Activated naive CD8-positive, alpha-beta T cell treated with anti-CD3 and anti-CD28 coated beads for 36 hours (primary cell): ENCODE results near the gene ANXA2. TPM values are rescaled to one million over a fixed set of nuclear protein-coding genes. Genes with fewer than 3 reads are reported as not detected.

Experiments
- DNase-seq: peaks from one replicate; pipeline ENCODE4 v3.0.0; 2021
- H3K27ac Mint-ChIP-seq: one replicate; pipeline ENCODE4 v1.8.0; 2022; ENCODE audit warnings: mild to moderate bottlenecking, moderate library complexity, mixed read lengths
- H3K27me3 Mint-ChIP-seq: one replicate; pipeline ENCODE4 v1.8.0; 2022; ENCODE audit warnings: mild to moderate bottlenecking, mixed read lengths
- H3K36me3 Mint-ChIP-seq: one replicate; pipeline ENCODE4 v1.8.0; 2021; ENCODE audit warnings: mild to moderate bottlenecking, mixed read lengths
- H3K4me1 Mint-ChIP-seq: one replicate; pipeline ENCODE4 v1.8.0; 2021; ENCODE audit warnings: mixed read lengths
- H3K4me3 Mint-ChIP-seq: one replicate; pipeline ENCODE4 v1.8.0; 2022; ENCODE audit warnings: mild to moderate bottlenecking, moderate library complexity, mixed read lengths
- H3K9me3 Mint-ChIP-seq: one replicate; pipeline ENCODE4 v1.8.0; 2022; ENCODE audit warnings: mixed read lengths
- total RNA-seq, 2 experiments: library from RNA; stranded (reverse); gene quantifications; one replicate each; pipeline ENCODE4 v1.2.3, GENCODE V29; 2021

The ANXA2 gene
- total RNA-seq, 2 experiments from 2014 or later = 44.0 to 44.8 TPM

DNA sequence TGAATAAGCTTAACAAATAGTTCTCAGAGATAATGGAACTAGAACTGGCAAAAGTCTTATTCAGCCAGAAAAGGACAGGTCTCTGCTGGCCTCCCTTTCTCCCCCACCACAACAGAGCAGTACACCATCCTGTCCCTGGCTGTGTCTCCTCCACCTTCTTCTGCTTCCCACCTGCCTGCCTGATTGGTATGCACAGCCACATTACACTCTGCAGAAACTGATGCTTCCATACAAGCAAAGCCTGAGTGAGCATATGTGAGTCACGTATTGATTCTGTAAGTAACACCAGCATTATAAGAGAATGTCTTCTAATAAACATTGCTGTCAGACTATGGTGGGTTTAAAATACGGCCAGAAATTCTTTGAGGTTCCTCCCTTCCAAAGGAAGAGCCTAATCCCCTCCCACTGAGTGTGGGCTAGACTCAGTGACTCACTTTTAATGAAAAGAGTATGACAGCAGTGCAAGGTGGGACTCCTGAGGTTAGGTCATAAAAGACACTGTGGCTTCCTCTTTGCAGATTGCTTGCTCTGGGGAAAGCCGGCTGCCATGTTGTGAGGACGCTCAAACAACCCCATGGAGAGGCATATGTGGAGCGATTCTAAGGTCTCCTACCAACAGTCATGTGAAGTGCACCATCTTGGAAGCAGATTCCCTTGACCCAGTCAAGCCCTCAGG, 44.4 kb downstream of the ANXA2 start:
- Mint-ChIP-seq H3K9me3 (peaks cover 1% of the 10 kb centered on the region), H3K36me3 (peaks cover 18% of the 10 kb centered on the region), H3K27me3 (no peaks in the 10 kb centered on the region), H3K4me3 (no peak overlapping the region), H3K27ac (no peak overlapping the region), H3K4me1 (no peaks in the 10 kb centered on the region)
- DNase-seq = no peak

DNA sequence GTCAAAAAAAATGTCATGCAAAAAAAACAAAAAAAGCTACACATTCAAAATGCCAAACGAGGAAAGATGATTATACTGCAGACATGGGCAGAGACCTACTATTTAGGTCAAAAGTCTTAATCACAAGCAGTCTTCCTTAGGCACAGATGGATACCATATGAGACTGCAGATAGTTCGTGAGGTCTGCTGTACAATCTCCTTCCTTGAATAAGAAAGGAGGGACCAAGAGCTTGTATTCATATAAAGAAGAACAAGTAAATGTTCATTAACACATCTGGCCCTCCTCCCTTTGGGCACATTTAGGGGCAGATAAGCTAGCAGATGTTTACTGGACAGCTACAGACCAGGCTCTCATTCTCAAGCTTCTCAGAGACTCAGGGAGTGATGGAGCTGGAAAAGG, 45.3 kb downstream of the ANXA2 start:
- DNase-seq = no peak
- H3K4me1 Mint-ChIP-seq = no peaks in the 10 kb centered on the region
- peaks cover 22% of the 10 kb centered on the region for H3K36me3 Mint-ChIP-seq
- no peak overlapping the region for H3K27ac Mint-ChIP-seq
- peaks cover 1% of the 10 kb centered on the region for H3K9me3 Mint-ChIP-seq
- H3K4me3 Mint-ChIP-seq = no peak overlapping the region
- H3K27me3 Mint-ChIP-seq = no peaks in the 10 kb centered on the region

DNA sequence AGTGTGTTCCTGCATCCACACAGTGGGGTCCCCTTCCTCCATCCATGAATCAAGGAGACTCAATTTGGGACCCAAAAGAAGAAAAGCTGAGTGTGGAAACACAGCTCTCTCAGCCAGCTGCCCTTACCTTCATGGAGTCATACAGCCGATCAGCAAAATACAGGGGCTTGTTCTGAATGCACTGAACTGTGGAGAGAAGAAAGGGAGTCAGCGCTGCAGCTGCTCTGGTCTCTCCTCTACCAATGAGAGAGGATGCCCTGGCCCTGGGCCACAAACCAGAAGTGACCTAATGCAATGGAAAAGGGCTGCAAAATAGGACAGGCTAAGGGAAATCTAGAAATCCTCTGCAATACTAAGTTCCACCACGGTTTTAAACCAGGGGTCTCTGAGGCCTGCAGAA, 46.7 kb downstream of the ANXA2 start:
- Mint-ChIP-seq H3K4me1 (no peaks in the 10 kb centered on the region), H3K4me3 (no peak overlapping the region), H3K9me3 (peaks cover 1% of the 10 kb centered on the region), H3K27ac (no peak overlapping the region), H3K27me3 (no peaks in the 10 kb centered on the region), H3K36me3 (peaks cover 22% of the 10 kb centered on the region)
- DNase-seq = no peak

DNA sequence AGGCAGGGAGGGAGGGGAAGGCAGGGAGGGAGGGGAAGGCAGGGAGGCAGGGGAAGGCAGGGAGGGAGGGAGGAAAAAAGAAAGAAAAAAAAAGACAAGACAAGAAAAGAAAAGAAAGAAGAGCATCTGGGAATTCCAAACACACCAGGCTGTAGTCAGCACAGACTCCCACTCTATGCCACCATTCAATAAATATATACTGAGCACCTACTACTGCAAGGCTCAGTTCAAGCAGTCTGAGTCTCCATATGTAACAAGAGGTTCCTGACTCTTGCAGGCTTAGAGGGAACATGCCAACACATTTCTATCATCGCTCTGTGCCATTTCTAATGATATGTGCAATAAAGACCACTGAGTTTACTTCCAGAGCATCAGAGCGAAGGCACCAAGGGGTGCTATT, 47.7 kb downstream of the ANXA2 start:
- Mint-ChIP-seq H3K36me3 (peaks cover 21% of the 10 kb centered on the region), H3K27me3 (no peaks in the 10 kb centered on the region), H3K27ac (no peak overlapping the region), H3K4me1 (no peaks in the 10 kb centered on the region), H3K4me3 (no peak overlapping the region), H3K9me3 (peaks cover 1% of the 10 kb centered on the region)
- no peak for DNase-seq

DNA sequence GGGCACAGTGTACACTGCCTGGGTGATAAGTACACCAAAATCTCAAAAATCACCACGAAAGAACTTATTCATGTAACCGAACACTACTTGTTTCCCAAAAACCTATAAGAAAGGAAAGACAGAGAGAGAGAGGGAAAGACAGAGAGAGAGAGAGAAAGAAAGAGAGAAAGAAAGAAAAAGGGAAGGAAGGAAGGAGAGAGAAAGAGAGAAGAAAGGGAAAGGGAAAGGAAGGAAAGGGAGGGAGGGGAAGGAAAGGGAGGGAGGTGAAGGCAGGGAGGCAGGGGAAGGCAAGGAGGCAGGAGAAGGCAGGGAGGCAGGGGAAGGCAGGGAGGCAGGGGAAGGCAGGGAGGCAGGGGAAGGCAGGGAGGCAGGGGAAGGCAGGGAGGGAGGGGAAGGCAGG, 48.2 kb downstream of the ANXA2 start:
- peaks cover 19% of the 10 kb centered on the region for H3K36me3 Mint-ChIP-seq
- no peak overlapping the region for H3K27ac Mint-ChIP-seq
- no peaks in the 10 kb centered on the region for H3K4me1 Mint-ChIP-seq
- no peak overlapping the region for H3K4me3 Mint-ChIP-seq
- DNase-seq = no peak
- H3K27me3 Mint-ChIP-seq = no peaks in the 10 kb centered on the region
- peaks cover 1% of the 10 kb centered on the region for H3K9me3 Mint-ChIP-seq

DNA sequence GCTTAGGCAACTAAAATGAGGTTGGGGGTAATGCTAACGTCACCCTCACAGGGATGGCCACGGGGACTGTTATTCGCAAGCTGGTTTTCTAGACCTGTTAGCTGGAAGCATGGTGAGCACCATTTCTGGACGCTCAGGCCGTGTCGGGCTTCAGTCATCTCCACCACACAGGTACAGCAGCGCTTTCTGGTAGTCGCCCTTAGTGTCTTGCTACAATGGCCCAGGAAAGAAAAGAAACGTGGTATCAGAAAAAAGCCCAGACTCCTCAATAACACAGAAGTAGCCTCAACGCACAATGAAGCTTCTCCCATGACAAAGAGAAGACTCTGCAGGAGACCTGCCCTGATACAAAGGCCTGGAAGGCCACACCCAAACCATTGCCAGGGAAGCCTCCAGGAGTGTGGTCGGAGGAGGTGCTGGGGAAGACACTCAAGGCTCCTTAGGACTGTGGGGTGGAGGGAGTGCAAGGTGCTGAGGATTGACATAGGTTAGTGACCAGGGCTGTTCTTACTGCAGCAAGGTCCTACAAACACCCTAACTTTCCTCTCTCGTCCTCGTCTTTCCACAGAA, 50.2 kb downstream of the ANXA2 start:
- no peak for DNase-seq
- Mint-ChIP-seq H3K27me3 (peaks cover 2% of the 10 kb centered on the region), H3K36me3 (peaks cover 10% of the 10 kb centered on the region), H3K27ac (no peak overlapping the region), H3K4me3 (no peak overlapping the region), H3K9me3 (no peaks in the 10 kb centered on the region), H3K4me1 (no peaks in the 10 kb centered on the region)

DNA sequence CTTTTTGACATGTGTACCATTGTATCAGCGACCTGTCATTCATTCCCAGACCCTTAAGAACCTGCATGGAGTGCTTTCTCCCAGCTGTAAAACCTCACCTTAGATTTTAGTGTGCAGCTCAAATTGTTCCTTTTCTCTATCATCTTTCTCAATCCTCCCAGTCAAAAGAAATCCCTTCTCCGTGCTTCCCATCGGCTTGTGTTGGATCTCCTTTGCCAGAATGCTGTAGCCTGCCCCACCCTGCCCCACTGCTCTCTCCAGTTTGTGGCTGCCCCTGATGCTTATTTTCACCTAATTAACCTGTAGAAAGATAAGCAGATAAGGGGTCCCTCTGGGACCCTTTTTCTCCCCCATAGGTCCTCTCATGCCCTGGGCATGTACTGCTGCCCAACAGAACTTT, 51.1 kb downstream of the ANXA2 start:
- no peaks in the 10 kb centered on the region for H3K4me1 Mint-ChIP-seq
- no peak overlapping the region for H3K27ac Mint-ChIP-seq
- H3K27me3 Mint-ChIP-seq = peaks cover 4% of the 10 kb centered on the region
- H3K9me3 Mint-ChIP-seq = no peaks in the 10 kb centered on the region
- DNase-seq = no peak
- peaks cover 6% of the 10 kb centered on the region for H3K36me3 Mint-ChIP-seq
- H3K4me3 Mint-ChIP-seq = no peak overlapping the region

DNA sequence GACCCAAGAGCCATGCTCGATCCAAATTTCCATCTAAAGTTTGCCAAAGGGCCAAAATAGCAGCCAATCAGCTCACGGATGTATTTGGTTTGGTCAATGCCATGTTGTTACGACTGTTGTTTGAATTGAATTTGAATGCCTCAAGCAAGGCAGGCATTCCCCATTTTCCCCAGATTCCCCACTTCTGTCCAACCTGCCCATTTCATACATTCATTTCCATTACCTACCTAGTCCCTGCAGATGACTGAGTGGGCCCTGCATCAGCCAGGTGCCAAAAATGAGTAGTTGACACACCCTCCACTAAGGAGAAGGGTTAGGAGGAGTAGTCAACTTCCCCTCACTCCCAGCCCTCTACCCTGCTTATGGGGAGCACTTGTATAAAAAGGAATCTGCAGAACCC, 51.7 kb downstream of the ANXA2 start:
- Mint-ChIP-seq H3K27me3 (peaks cover 4% of the 10 kb centered on the region), H3K9me3 (no peaks in the 10 kb centered on the region), H3K4me1 (no peaks in the 10 kb centered on the region), H3K36me3 (peaks cover 6% of the 10 kb centered on the region), H3K4me3 (no peak overlapping the region), H3K27ac (no peak overlapping the region)
- DNase-seq = no peak

DNA sequence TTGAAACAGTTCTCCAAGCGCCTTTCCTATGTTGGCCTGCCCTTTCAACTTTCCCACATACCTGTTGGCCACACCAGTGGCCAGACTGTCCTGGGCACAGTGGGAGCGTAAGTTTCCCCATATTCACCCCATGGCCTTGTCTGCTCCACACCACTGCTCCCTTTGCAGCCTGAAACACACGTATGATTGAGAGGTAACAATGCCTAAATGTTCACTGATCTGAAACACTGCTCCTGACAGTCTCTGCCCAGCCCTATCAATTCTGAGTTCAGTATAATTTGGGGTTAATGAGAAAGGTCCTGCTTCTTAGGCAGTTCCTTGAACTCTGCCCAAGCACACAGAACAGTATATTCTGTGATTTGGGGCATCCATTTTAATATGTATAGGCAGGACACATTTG, 52.2 kb downstream of the ANXA2 start:
- H3K4me1 Mint-ChIP-seq = no peaks in the 10 kb centered on the region
- no peaks in the 10 kb centered on the region for H3K9me3 Mint-ChIP-seq
- peaks cover 4% of the 10 kb centered on the region for H3K27me3 Mint-ChIP-seq
- H3K36me3 Mint-ChIP-seq = peaks cover 6% of the 10 kb centered on the region
- no peak overlapping the region for H3K4me3 Mint-ChIP-seq
- H3K27ac Mint-ChIP-seq = no peak overlapping the region
- DNase-seq = no peak

DNA sequence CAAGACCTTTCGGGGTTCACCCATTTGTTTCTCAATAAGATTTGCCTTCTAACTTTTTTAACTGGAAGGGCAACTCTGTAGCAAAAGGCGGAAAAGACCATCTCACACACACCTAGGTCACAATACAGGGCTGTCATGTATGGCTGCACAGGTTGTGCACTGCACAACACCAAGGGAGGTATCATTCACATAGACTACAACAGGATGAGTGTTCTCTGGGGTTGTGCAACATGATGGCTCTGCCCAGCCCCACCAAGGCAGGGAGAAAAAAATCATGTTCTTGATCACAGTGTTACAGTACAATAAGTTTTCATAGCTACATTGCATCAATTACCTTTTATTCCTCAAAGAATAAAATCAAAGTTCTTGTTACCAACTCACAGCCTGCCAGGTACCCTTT, 52.8 kb downstream of the ANXA2 start:
- H3K4me1 Mint-ChIP-seq = no peaks in the 10 kb centered on the region
- no peak for DNase-seq
- H3K27me3 Mint-ChIP-seq = peaks cover 4% of the 10 kb centered on the region
- H3K36me3 Mint-ChIP-seq = peaks cover 4% of the 10 kb centered on the region
- no peak overlapping the region for H3K4me3 Mint-ChIP-seq
- H3K27ac Mint-ChIP-seq = no peak overlapping the region
- H3K9me3 Mint-ChIP-seq = no peaks in the 10 kb centered on the region

DNA sequence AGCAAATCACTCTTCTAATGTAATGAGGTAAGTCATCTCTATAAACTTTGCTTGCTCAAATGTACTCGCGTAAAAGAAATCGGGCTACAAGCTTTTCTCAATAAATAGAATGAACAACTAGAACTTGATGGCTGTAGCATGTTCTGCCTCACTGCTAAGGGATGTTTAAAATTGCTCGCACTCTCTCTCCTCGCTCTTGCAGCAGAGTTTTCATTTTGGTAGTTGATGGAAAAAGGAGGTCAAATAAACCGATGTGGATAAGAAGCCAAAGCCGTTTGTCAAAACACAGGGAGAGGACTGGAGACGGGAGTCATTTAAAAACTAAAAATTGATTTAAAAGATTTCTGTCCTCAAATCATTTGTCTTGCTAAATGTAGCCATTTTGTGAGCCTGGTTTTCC, 53.3 kb downstream of the ANXA2 start:
- Mint-ChIP-seq H3K27ac (no peak overlapping the region), H3K36me3 (peaks cover 4% of the 10 kb centered on the region), H3K27me3 (peaks cover 4% of the 10 kb centered on the region), H3K4me1 (no peaks in the 10 kb centered on the region), H3K4me3 (no peak overlapping the region), H3K9me3 (no peaks in the 10 kb centered on the region)
- no peak for DNase-seq

DNA sequence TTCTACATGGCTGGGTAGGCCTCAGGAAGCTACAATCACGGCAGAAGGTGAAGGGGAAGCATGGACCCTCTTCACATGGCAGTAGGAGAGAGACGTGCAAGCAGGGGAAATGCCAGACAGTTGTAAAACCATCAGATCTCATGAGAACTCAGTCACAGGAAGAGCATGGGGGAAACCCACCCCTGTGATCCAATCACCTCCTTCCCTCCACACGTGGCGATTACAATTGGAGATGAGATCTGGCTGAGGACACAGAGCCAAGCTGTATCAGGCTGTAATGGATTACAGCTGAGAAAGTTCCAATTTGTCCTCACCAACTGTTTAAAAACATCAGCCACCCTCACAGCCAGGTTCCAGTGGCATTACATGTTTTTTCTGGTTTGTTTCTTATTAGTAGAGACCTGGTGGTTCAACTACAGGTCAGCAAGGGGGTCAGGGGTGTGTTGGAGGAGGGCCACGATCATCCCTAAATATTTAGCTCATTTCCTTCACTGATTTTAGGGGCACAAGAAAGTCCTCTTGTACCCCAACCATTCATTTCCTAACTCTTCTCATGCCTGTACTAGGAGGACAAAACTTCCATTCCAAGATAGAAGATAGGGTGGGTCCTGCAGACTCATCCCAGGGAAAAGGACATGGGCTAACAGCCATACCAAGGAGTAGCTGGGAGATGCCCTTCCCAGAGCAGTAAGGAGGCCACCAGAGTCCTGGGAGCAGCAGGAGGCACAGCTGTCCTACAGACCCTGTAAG, 54.4 kb downstream of the ANXA2 start:
- H3K4me3 Mint-ChIP-seq = no peak overlapping the region

DNA sequence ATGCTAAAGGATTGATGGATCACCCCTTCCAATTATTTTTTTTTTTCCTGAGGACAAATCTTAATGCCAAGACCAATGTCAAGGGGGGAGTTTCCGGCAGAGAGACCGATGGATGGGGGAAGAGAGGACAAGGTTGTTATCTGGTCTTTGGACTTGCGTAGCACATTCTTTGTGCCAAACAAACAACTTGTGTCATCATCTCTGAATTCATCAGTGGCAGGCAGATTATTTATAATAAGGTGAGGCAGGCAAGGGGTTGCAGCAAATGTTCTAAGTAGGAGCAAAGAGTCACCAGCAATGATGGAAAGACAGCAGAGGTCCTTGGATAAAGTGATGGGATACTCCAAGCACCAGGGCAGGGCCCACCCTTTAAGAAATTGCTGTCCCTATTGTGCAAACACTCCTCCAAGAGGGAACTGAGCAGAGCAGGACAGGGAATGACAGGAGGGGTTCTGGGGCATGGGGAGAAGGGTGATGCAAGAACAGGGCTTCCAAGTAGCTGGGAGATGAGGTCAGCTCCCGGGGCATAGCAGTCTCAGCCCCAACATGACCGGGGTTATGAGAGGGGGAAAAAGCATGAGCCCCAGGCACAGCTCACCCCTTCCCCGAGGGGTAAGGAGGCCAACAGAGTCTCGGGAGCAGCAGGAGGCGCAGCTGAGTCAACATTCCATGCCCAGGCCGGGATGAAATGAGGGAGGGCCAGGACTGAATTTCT, 57.4 kb downstream of the ANXA2 start:
- Mint-ChIP-seq H3K27ac (no peak overlapping the region), H3K4me3 (no peak overlapping the region), H3K27me3 (peaks cover 4% of the 10 kb centered on the region), H3K36me3 (no peaks in the 10 kb centered on the region), H3K9me3 (no peaks in the 10 kb centered on the region), H3K4me1 (no peaks in the 10 kb centered on the region)
- DNase-seq = no peak

More for the DNA sequence above, 54.4 kb downstream of the ANXA2 start:
- no peak for DNase-seq
- Mint-ChIP-seq H3K9me3 (no peaks in the 10 kb centered on the region), H3K36me3 (peaks cover 4% of the 10 kb centered on the region), H3K27ac (no peak overlapping the region), H3K4me1 (no peaks in the 10 kb centered on the region), H3K27me3 (peaks cover 4% of the 10 kb centered on the region)

DNA sequence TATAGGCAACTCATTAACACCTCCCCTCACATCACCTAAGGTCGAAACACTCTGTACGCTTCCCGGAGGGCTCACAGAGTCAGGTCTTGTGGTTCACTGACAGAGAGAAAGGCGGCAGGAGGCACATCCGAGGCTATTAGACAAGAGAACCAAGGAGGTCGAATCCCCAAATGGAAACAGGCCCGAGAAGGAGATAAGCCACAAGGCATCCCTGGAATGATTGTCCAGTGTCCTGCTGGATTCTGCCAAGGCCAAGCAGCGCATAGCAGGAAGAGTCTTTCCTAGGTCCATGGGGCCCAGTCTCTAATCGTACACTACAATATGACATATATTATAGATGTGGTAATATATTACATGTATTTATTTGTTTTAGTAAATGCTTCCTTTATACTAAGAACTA, 58.5 kb downstream of the ANXA2 start:
- Mint-ChIP-seq H3K9me3 (no peaks in the 10 kb centered on the region), H3K27ac (no peak overlapping the region), H3K4me1 (no peaks in the 10 kb centered on the region), H3K4me3 (no peak overlapping the region), H3K36me3 (no peaks in the 10 kb centered on the region), H3K27me3 (peaks cover 4% of the 10 kb centered on the region)
- DNase-seq = no peak

DNA sequence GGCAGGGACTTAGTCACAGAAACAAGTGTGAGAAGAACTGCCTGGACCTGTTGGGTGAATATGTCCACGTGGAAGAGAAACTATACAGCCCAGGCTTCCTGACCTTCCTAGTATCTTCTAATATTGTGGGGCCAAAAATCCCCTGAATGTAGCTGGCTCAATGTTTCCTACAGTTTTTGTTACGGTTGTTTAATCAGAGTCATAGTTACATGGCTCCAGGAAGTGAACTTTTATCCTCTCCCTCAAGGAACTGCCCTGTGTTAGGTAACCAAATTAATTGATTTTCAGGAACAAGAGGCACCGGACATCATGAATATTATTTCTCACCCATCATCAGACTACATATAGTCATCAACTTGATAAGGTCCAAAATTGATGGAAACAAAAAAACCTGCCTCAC, 59.0 kb downstream of the ANXA2 start:
- no peaks in the 10 kb centered on the region for H3K9me3 Mint-ChIP-seq

More for the DNA sequence above, 59.0 kb downstream of the ANXA2 start:
- H3K36me3 Mint-ChIP-seq = no peaks in the 10 kb centered on the region
- no peak overlapping the region for H3K4me3 Mint-ChIP-seq
- peaks cover 8% of the 10 kb centered on the region for H3K27me3 Mint-ChIP-seq
- no peak overlapping the region for H3K27ac Mint-ChIP-seq
- DNase-seq = no peak
- no peaks in the 10 kb centered on the region for H3K4me1 Mint-ChIP-seq
